ENCODE results near the gene TRIM52. TPM values are rescaled to one million over a fixed set of nuclear protein-coding genes. Genes with fewer than 3 reads are reported as not detected.
A peak's percentile ranks its signal among the peaks of the same experiment; 100 is the strongest.

The TRIM52 gene
- total and polyA plus RNA-seq, 2 of the 4 experiments (the other 2 are of a cell fraction), result 2.3 to 6.9 TPM

DNA sequence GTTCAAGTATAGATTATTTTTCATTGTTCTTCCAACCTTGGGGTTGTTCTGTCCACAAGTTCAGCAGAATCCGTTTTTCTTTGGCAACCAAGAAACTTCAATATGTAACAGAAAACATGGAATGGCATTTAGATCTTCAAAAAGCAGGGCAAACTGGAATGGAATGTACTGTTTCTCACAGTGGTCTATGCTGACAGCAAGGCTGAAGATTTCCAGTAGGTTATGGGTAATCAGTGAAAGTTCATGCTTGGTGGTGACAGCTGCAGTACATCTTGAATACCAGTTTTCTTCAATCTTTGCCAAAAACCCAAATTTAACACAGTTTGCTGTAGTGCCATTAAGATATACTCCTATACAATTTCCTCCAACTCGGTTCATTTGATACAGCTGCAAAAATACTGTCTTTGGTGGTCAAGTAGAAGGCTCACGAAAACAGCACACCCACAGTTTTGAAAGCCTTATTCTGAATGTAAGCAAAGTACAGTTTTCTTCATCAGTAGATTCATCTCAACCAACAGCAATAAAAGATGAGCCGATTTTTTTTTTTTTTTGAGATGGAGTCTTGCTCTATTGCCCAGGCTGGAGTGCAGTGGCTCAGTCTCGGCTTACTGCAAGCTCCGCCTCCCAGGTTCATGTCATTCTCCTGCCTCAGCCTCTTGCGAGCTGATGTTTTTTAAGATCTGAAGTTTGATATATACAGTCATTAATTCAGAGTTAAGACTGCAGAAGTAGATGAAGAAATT lies 4.9 kb downstream of the TRIM52 start:
- no peak overlapping the region for H2BK120ac ChIP-seq (ENCODE audit: low read depth, low read length)
- no peak overlapping the region for H3K4me2 ChIP-seq (ENCODE audit: low read depth, low read length)
- ChIA-PET POLR2A (ENCODE audit: unreplicated experiment) (interaction anchor here (0.6 kb wide), 1 partner anchor 30 kb away, joined by 3 read pairs; no protein-coding TSS in a partner anchor), CTCF (no interaction called here)
- no CpG with 5 or more reads among the region's 7 CpGs for WGBS, 2 experiments (ENCODE audit: extremely low coverage in 2 of 2, insufficient read length in 1 of 2)
- dilution Hi-C loops (cut with HindIII; ENCODE audit: low sequenced_read_pairs, unreplicated experiment), result no loop called here
- H2AFZ ChIP-seq (replicated peaks; ENCODE audit: low read length, poor library complexity), result no peak overlapping the region
- H2BK20ac ChIP-seq (ENCODE audit: low read depth, low read length), result no peak overlapping the region
- H3K4me3 ChIP-seq (ENCODE audit: insufficient read depth, low read depth, low read length), result no peak overlapping the region
- no peak overlapping the region for H3K18ac ChIP-seq (ENCODE audit: low read depth, low read length)
- H3K9ac ChIP-seq (ENCODE audit: low read depth, low read length), result no peak overlapping the region
- no peaks in the 10 kb centered on the region for H3K27me3 ChIP-seq (ENCODE audit: control insufficient read depth, insufficient read depth, low read length)
- H2BK5ac ChIP-seq (ENCODE audit: low read depth, low read length, poor library complexity, severe bottlenecking), result no peak overlapping the region
- no peak overlapping the region for H2AK9ac ChIP-seq (replicated peaks; ENCODE audit: low read depth, low read length, poor library complexity)
- no peak overlapping the region for H3K14ac ChIP-seq (replicated peaks; ENCODE audit: low read depth, low read length)
- no peak for TF ChIP-seq CEBPB (IDR thresholded peaks at IDR 0.05; ENCODE audit: low read depth, low read length)
- TF ChIP-seq, protein P1, sequence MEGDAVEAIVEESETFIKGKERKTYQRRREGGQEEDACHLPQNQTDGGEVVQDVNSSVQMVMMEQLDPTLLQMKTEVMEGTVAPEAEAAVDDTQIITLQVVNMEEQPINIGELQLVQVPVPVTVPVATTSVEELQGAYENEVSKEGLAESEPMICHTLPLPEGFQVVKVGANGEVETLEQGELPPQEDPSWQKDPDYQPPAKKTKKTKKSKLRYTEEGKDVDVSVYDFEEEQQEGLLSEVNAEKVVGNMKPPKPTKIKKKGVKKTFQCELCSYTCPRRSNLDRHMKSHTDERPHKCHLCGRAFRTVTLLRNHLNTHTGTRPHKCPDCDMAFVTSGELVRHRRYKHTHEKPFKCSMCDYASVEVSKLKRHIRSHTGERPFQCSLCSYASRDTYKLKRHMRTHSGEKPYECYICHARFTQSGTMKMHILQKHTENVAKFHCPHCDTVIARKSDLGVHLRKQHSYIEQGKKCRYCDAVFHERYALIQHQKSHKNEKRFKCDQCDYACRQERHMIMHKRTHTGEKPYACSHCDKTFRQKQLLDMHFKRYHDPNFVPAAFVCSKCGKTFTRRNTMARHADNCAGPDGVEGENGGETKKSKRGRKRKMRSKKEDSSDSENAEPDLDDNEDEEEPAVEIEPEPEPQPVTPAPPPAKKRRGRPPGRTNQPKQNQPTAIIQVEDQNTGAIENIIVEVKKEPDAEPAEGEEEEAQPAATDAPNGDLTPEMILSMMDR (conservative IDR thresholded peaks at IDR 0.05; ENCODE audit: low read depth, low read length), result no peak
- TF ChIP-seq MAFK (IDR thresholded peaks at IDR 0.05; ENCODE audit: low read depth, low read length), result no peak
- no peak for TF ChIP-seq RAD21 (IDR thresholded peaks at IDR 0.05; ENCODE audit: low read length)
- TF ChIP-seq NFE2L2 (IDR thresholded peaks at IDR 0.05; ENCODE audit: low read depth, low read length), result no peak
- TF ChIP-seq, protein P2, sequence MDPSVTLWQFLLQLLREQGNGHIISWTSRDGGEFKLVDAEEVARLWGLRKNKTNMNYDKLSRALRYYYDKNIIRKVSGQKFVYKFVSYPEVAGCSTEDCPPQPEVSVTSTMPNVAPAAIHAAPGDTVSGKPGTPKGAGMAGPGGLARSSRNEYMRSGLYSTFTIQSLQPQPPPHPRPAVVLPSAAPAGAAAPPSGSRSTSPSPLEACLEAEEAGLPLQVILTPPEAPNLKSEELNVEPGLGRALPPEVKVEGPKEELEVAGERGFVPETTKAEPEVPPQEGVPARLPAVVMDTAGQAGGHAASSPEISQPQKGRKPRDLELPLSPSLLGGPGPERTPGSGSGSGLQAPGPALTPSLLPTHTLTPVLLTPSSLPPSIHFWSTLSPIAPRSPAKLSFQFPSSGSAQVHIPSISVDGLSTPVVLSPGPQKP (IDR thresholded peaks at IDR 0.05; ENCODE audit: borderline replicate concordance, low read depth, low read length), result no peak
- TF ChIP-seq MXI1 (IDR thresholded peaks at IDR 0.05; ENCODE audit: borderline replicate concordance, low read depth, low read length), result no peak
- TF ChIP-seq SMC3 (IDR thresholded peaks at IDR 0.05; ENCODE audit: low read depth, low read length), result no peak
- TF ChIP-seq USF2 (IDR thresholded peaks at IDR 0.05; ENCODE audit: low read depth, low read length), result no peak
- no peak for TF ChIP-seq FOS (IDR thresholded peaks at IDR 0.05; ENCODE audit: low read depth, low read length)
- DNase-seq (no peak), ATAC-seq (ENCODE audit: low read depth) (no peak)
- peaks cover 5% of the 10 kb centered on the region for H3K4me1 ChIP-seq (ENCODE audit: control insufficient read depth, insufficient read depth, low read length)
- H4K5ac ChIP-seq (ENCODE audit: low read depth, low read length), result no peak overlapping the region
- in situ Hi-C loops (cut with MboI; ENCODE audit: low sequenced_read_pairs), result loop anchor here (5.0 to 10.0 kb wide), 2 partner anchors 69 to 451 kb away; partner anchors contain the start of gene MGAT1
- intact Hi-C loops (cut with micrococcal nuclease), result no loop called here
- no peak overlapping the region for H3K23ac ChIP-seq (ENCODE audit: low read depth, low read length)
- peaks cover 12 to 63% of the 10 kb centered on the region in 2 experiments for H3K79me1 ChIP-seq (ENCODE audit: low read depth in 1 of 2, low read length in 2 of 2)
- BruUV-seq (replicated peaks), result TSS peak; percentile 24
- no peaks in the 10 kb centered on the region for H3K9me3 ChIP-seq (ENCODE audit: control insufficient read depth, insufficient read depth, low read length)
- H4K8ac ChIP-seq (ENCODE audit: low read depth in 2 of 2, low read length in 2 of 2), result no peak overlapping the region
- H4K91ac ChIP-seq (ENCODE audit: insufficient read depth, low read depth, low read length), result no peak overlapping the region
- no peak overlapping the region for H2AK5ac ChIP-seq (ENCODE audit: low read depth, low read length)
- H2BK15ac ChIP-seq (ENCODE audit: low read depth, low read length), result no peak overlapping the region
- H4K20me1 ChIP-seq (ENCODE audit: insufficient read depth, low read length), result peaks cover 69% of the 10 kb centered on the region
- H3K36me3 ChIP-seq (ENCODE audit: control insufficient read depth, insufficient read depth, low read length), result peaks cover 19% of the 10 kb centered on the region
- no peak overlapping the region for H3K27ac ChIP-seq (ENCODE audit: insufficient read depth, low read length)
- no peak overlapping the region for H3K56ac ChIP-seq (ENCODE audit: extremely low read depth, insufficient read depth, low read length)
- H3K4ac ChIP-seq (ENCODE audit: low read depth, low read length), result no peak overlapping the region
- peaks cover 3% of the 10 kb centered on the region for H3K9me1 ChIP-seq (ENCODE audit: insufficient read depth, low read length)

All from IMR-90 (cell line).